GM11168 (cell line): ENCODE measurements around the gene PJA1.

Experiments used
- in situ Hi-C: fragments of 300-500 bp; cut with MboI; formaldehyde crosslinking; loops from one replicate; pipeline ENCODE4 v1.12.0; 2022; ENCODE audit warnings: low sequenced_read_pairs; ENCODE audit not compliant: unreplicated experiment

The PJA1 gene

GRCh38 chrX:69120476-69120875, 44.8 kb downstream of the PJA1 start:
- in situ Hi-C loops, result no loop called here

- in situ Hi-C loops, result no loop called here
Observed at GRCh38 chrX:69119122-69119521, 46.1 kb downstream of the PJA1 start.

DNA sequence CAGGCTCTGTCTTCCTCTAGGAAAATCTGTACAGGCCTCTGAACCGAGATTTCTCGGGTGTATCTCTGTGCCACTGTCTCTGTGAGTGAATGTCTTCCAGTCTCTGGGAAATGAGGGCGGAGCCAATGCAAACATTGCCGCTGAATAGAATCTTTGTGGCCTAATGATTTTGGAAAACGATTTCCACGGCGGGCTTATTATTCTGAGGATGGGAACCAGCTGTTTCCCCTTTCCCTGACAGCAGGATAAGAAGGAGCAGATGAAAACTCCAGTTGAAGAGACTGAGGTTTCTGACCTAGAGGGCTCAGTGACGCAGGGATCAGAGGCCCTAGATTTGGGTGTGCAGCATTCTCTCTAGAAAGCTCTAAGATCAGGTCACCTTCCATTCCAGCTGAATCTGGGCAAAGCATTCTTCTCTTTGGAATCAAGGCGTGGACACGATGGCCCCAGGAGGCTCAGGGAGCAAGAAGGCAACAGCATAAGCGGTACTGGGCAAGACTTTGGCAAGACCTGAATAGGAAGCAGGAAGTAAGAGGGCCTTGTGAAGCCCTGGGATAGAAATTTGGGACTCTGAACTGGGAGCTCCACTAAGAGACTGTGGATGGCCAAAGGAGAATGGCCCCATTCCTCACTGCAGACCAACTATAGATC, 47.3 kb downstream of the PJA1 start:
- in situ Hi-C loops, result no loop called here

DNA sequence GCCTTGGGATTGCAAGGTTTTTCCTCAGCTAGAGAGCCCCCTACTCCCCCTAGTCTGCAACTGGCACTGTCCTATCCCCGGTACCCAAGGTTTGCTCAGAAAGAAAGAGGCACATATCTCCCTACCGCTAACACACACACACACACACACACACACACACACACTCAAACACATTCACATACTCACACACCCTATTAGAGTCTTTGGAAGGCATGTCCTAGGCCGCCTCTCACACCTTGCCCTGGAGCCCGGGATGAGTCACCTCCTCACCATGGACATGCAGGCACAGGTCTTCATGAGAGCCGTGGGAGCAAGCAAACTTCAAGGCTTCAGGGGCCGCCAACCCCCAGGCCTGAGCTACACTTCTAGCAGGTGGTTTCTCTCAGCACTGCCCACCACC, 49.2 kb downstream of the PJA1 start:
- in situ Hi-C loops, result no loop called here

GRCh38 chrX:69113723-69114122, 51.5 kb downstream of the PJA1 start:
- in situ Hi-C loops, result no loop called here
